ENCODE results near the gene EDC3. TPM values are rescaled to one million over a fixed set of nuclear protein-coding genes. Genes with fewer than 3 reads are reported as not detected.

Gene EDC3
- total and polyA plus RNA-seq, 9 of the 15 experiments (the other 6 are each of a cell fraction or from before 2014, with no cell fraction given), result 11.7 to 63.9 (median 32.8) TPM

DNA sequence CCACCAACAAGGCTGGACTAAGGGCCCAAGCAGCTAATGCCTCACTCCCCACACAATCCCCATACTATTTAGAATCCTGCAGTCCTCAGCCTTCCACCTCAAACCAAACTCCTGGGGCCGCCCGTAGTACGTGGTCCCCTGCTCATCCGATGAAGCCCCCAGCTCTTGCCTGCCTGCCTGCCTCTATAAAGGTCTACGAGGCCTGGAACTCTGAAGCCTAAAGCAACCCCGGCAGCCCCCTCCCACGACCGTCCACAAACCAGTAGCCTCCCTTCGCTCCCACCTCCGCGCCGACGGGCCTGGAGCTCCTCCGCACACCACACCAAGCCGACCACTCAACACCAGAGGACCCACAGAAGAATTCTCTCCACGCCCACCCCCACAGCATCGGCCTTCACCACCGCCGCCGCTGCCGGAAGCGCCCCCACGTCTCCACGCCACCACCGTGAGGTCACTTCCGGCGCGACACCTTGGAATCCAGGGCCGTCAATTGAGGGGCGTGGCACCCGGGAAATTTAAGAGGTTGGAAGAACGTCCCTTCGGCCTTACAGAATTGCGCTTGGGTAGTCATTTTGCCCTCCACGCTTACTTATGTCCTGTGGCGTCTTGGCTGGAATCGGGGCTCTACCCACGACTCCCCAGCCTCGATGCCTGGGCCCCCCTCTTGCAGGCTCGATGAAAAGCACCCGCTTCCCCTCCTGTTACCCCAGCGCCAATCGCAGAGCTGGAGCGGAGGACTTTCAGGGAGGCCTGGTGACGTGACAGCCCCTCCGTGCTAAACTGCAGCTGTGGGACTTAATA lies at the start of gene EDC3 (continued):
- TF ChIP-seq, protein P1, sequence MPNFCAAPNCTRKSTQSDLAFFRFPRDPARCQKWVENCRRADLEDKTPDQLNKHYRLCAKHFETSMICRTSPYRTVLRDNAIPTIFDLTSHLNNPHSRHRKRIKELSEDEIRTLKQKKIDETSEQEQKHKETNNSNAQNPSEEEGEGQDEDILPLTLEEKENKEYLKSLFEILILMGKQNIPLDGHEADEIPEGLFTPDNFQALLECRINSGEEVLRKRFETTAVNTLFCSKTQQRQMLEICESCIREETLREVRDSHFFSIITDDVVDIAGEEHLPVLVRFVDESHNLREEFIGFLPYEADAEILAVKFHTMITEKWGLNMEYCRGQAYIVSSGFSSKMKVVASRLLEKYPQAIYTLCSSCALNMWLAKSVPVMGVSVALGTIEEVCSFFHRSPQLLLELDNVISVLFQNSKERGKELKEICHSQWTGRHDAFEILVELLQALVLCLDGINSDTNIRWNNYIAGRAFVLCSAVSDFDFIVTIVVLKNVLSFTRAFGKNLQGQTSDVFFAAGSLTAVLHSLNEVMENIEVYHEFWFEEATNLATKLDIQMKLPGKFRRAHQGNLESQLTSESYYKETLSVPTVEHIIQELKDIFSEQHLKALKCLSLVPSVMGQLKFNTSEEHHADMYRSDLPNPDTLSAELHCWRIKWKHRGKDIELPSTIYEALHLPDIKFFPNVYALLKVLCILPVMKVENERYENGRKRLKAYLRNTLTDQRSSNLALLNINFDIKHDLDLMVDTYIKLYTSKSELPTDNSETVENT (CRISPR knock-in tag; IDR thresholded peaks at IDR 0.05), result no peak
- TF ChIP-seq KLF1 (tag; IDR thresholded peaks at IDR 0.05), result peak; percentile 87
- TF ChIP-seq, protein P2, sequence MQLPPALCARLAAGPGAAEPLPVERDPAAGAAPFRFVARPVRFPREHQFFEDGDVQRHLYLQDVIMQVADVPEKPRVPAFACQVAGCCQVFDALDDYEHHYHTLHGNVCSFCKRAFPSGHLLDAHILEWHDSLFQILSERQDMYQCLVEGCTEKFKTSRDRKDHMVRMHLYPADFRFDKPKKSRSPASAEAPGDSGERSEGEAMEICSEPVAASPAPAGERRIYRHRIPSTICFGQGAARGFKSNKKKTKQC (CRISPR knock-in tag; IDR thresholded peaks at IDR 0.05), result no peak
- TF ChIP-seq, protein P3, sequence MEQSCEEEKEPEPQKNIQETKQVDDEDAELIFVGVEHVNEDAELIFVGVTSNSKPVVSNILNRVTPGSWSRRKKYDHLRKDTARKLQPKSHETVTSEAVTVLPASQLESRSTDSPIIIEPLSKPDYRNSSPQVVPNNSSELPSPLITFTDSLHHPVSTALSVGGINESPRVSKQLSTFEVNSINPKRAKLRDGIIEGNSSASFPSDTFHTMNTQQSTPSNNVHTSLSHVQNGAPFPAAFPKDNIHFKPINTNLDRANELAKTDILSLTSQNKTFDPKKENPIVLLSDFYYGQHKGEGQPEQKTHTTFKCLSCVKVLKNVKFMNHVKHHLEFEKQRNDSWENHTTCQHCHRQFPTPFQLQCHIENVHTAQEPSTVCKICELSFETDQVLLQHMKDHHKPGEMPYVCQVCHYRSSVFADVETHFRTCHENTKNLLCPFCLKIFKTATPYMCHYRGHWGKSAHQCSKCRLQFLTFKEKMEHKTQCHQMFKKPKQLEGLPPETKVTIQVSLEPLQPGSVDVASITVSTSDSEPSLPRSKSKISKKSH (CRISPR knock-in tag; IDR thresholded peaks at IDR 0.05), result no peak
- TF ChIP-seq NR3C1 (CRISPR knock-in tag; IDR thresholded peaks at IDR 0.05), result no peak
- TF ChIP-seq, protein P4, sequence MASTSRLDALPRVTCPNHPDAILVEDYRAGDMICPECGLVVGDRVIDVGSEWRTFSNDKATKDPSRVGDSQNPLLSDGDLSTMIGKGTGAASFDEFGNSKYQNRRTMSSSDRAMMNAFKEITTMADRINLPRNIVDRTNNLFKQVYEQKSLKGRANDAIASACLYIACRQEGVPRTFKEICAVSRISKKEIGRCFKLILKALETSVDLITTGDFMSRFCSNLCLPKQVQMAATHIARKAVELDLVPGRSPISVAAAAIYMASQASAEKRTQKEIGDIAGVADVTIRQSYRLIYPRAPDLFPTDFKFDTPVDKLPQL (IDR thresholded peaks at IDR 0.05; ENCODE audit: extremely low read depth, insufficient read length), result no peak
- TF ChIP-seq, protein P5, sequence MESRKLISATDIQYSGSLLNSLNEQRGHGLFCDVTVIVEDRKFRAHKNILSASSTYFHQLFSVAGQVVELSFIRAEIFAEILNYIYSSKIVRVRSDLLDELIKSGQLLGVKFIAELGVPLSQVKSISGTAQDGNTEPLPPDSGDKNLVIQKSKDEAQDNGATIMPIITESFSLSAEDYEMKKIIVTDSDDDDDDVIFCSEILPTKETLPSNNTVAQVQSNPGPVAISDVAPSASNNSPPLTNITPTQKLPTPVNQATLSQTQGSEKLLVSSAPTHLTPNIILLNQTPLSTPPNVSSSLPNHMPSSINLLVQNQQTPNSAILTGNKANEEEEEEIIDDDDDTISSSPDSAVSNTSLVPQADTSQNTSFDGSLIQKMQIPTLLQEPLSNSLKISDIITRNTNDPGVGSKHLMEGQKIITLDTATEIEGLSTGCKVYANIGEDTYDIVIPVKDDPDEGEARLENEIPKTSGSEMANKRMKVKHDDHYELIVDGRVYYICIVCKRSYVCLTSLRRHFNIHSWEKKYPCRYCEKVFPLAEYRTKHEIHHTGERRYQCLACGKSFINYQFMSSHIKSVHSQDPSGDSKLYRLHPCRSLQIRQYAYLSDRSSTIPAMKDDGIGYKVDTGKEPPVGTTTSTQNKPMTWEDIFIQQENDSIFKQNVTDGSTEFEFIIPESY (CRISPR knock-in tag; IDR thresholded peaks at IDR 0.05), result no peak
- peak; percentile 93 for TF ChIP-seq SUPT5H (IDR thresholded peaks at IDR 0.05)
- no peak for TF ChIP-seq ZNF263 (CRISPR knock-in tag; IDR thresholded peaks at IDR 0.05; ENCODE audit: borderline replicate concordance)
- 0 out of 2 replicates have a peak, but pooled peaks have one; percentile 37 for TF ChIP-seq PHB2 (IDR thresholded peaks at IDR 0.05; ENCODE audit: low read depth)
- TF ChIP-seq ELF1 (tag; IDR thresholded peaks at IDR 0.05), result peak; percentile 40; the same call in 1 of the 2 replicates
- TF ChIP-seq CBFA2T2 (conservative IDR thresholded peaks at IDR 0.05), result no peak
- no peak for TF ChIP-seq ZBTB8A (IDR thresholded peaks at IDR 0.05; ENCODE audit: partially characterized antibody)
- no peak for TF ChIP-seq ZNF766 (CRISPR knock-in tag; conservative IDR thresholded peaks at IDR 0.05)
- TF ChIP-seq ARID1B (IDR thresholded peaks at IDR 0.05), result no peak; the same call in 1 of the 2 replicates
- no peak for TF ChIP-seq SRSF1 (IDR thresholded peaks at IDR 0.05; ENCODE audit: low read depth, low read length)
- TF ChIP-seq SP1 (CRISPR knock-in tag; IDR thresholded peaks at IDR 0.05), result peak; percentile 86
- no peak for TF ChIP-seq ZNF282 (CRISPR knock-in tag; IDR thresholded peaks at IDR 0.05)
- no peak for TF ChIP-seq MCM5 (IDR thresholded peaks at IDR 0.05; ENCODE audit: low read depth)
- TF ChIP-seq RCOR1 (IDR thresholded peaks at IDR 0.05; ENCODE audit: borderline replicate concordance in 1 of 2, low read depth in 2 of 2, low read length in 2 of 2), result 0 out of 4 replicates have a peak, but pooled peaks of 1 of the 2 experiments have one; percentile 30

Measured in K562 (cell line).